Vagina (tissue), 2 donors: Measurements from ENCODE around the gene CSNK1D. TPM values are rescaled to one million over a fixed set of nuclear protein-coding genes. Genes with fewer than 3 reads are reported as not detected.

ENCODE experiments used
- DNase-seq, 2 donors: peaks; one replicate each; pipeline ENCODE4 v3.0.0-alpha.2; 2017; ENCODE audit errors: extremely low spot score in 2 of 2
- H3K27ac ChIP-seq: fragments of 200-600 bp; sonication (generic); one replicate; pipeline ENCODE4 v1.5.1; 2019
- H3K27me3 ChIP-seq: fragments of 200-600 bp; sonication (generic); one replicate; pipeline ENCODE4 v1.5.1; 2019
- H3K36me3 ChIP-seq, 2 donors: fragments of 200-600 bp; sonication (generic); one replicate each; pipeline ENCODE4 v1.5.1; 2017 to 2019
- H3K4me1 ChIP-seq: fragments of 200-600 bp; sonication (generic); one replicate; pipeline ENCODE4 v1.5.1; 2019
- H3K4me3 ChIP-seq, 2 donors: fragments of 200-600 bp; sonication (generic); 1 replicate in 1 of 2; 2 replicates in 1 of 2; pipeline ENCODE4 v1.5.1; 2016 to 2019
- H3K9me3 ChIP-seq: fragments of 200-600 bp; sonication (generic); one replicate; pipeline ENCODE4 v1.5.1; 2019
- CTCF ChIP-seq, 3 experiments: fragments of 450-650 bp in 2 of 3; fragments of 200-600 bp in 1 of 3; sonication (generic) in 1 of 3; IDR thresholded peaks; one replicate each; pipeline ENCODE4 v1.5.1; 2017 to 2019; ENCODE audit warnings: antibody characterized with exemption in 3 of 3, mild to moderate bottlenecking in 2 of 3, moderate library complexity in 2 of 3
- POLR2A ChIP-seq, 2 donors: fragments of 450-650 bp; IDR thresholded peaks; one replicate each; pipeline ENCODE4 v1.6.1; 2017; ENCODE audit warnings: antibody characterized with exemption in 2 of 2, mild to moderate bottlenecking in 2 of 2, moderate library complexity in 2 of 2
- POLR2AphosphoS5 ChIP-seq, 2 donors: sonication (generic); formaldehyde crosslinking; IDR thresholded peaks; one replicate each; pipeline ENCODE4 v1.9.0; 2017; ENCODE audit warnings: antibody characterized with exemption in 2 of 2, mild to moderate bottlenecking in 2 of 2, low read depth in 1 of 2; ENCODE audit not compliant: insufficient read depth in 1 of 2
- intact Hi-C: fragments of 100-400 bp; cut with DNase I; formaldehyde crosslinking; loops from one replicate; pipeline ENCODE4 v1.15.1; 2023
- total RNA-seq: library from RNA; depleted of rRNA; stranded (reverse); fragments of >200 nt; gene quantifications from one replicate; pipeline ENCODE4 v1.2.3, GENCODE V29; 2016

Gene CSNK1D
- total RNA-seq, 1 donor from 2014 or later = 67.8 TPM

- TF ChIP-seq POLR2AphosphoS5 (IDR thresholded peaks at IDR 0.05; ENCODE audit: insufficient read depth in 1 of 2, low read depth in 1 of 2) = no peak
- TF ChIP-seq POLR2A (IDR thresholded peaks at IDR 0.05) = no peak
- TF ChIP-seq CTCF (IDR thresholded peaks at IDR 0.05) = no peak
- H3K4me1 ChIP-seq = peaks cover 38% of the 10 kb centered on the region
- H3K4me3 ChIP-seq = no peak overlapping the region
- no peaks in the 10 kb centered on the region for H3K9me3 ChIP-seq
- H3K27ac ChIP-seq = no peak overlapping the region
- intact Hi-C loops = no loop called here
- H3K36me3 ChIP-seq = peaks cover 0 to 92% of the 10 kb centered on the region in 2 donors
- no peak for DNase-seq
- H3K27me3 ChIP-seq = no peaks in the 10 kb centered on the region
Measured at GRCh38 chr17:82248815-82249674, 24.5 kb downstream of the CSNK1D start.

- H3K4me1 ChIP-seq = peaks cover 47% of the 10 kb centered on the region
- intact Hi-C loops = no loop called here
Measured at GRCh38 chr17:82247856-82248671, 25.4 kb downstream of the CSNK1D start.

GRCh38 chr17:82247182-82247823 is 26.2 kb downstream of the CSNK1D start:
- no peaks in the 10 kb centered on the region for H3K27me3 ChIP-seq
- H3K27ac ChIP-seq = peak overlapping the region; percentile 78
- no peak for DNase-seq
- peaks cover 55% of the 10 kb centered on the region for H3K4me1 ChIP-seq
- intact Hi-C loops = no loop called here
- TF ChIP-seq POLR2AphosphoS5 (IDR thresholded peaks at IDR 0.05; ENCODE audit: insufficient read depth in 1 of 2, low read depth in 1 of 2) = peak in 1 of 2 donors; percentile 1
- no peak for TF ChIP-seq POLR2A (IDR thresholded peaks at IDR 0.05)
- no peak overlapping the region for H3K4me3 ChIP-seq
- H3K9me3 ChIP-seq = no peaks in the 10 kb centered on the region
- peaks cover 0 to 83% of the 10 kb centered on the region in 2 donors for H3K36me3 ChIP-seq

More at GRCh38 chr17:82247856-82248671, 25.4 kb downstream of the CSNK1D start:
- no peak for DNase-seq
- Histone ChIP-seq H3K4me3 (no peak overlapping the region), H3K27me3 (no peaks in the 10 kb centered on the region), H3K36me3 (peaks cover 0 to 91% of the 10 kb centered on the region in 2 donors), H3K9me3 (no peaks in the 10 kb centered on the region), H3K27ac (peak overlapping the region; percentile 78)
- TF ChIP-seq CTCF (IDR thresholded peaks at IDR 0.05) (no peak), POLR2AphosphoS5 (IDR thresholded peaks at IDR 0.05; ENCODE audit: insufficient read depth in 1 of 2, low read depth in 1 of 2) (no peak), POLR2A (IDR thresholded peaks at IDR 0.05) (no peak)

GRCh38 chr17:82246365-82247181 is 26.9 kb downstream of the CSNK1D start:
- Histone ChIP-seq H3K9me3 (no peaks in the 10 kb centered on the region), H3K36me3 (peaks cover 0 to 76% of the 10 kb centered on the region in 2 donors), H3K27ac (peak overlapping the region; percentile 78), H3K4me3 (no peak overlapping the region), H3K27me3 (no peaks in the 10 kb centered on the region), H3K4me1 (peaks cover 62% of the 10 kb centered on the region)
- DNase-seq = peak in 1 of 2 donors; percentile 88
- TF ChIP-seq CTCF (IDR thresholded peaks at IDR 0.05) (no peak), POLR2AphosphoS5 (IDR thresholded peaks at IDR 0.05; ENCODE audit: insufficient read depth in 1 of 2, low read depth in 1 of 2) (peak; percentile 7 to 57), POLR2A (IDR thresholded peaks at IDR 0.05) (no peak)
- intact Hi-C loops = no loop called here
